CD4-positive, alpha-beta T cell treated with Interferon gamma for 1 hour (primary cell): Measurements from ENCODE around the gene SLC6A13.
A peak's percentile ranks its signal among the peaks of the same experiment; 100 is the strongest.
"Not testable (repeated sequence)": the region's sequence is repeated elsewhere in the genome, so short reads cannot be mapped to it uniquely, and the experiment has no call there.

Experiments
- DNase-seq: peaks from one replicate; pipeline ENCODE4 v3.0.0-alpha.2; 2020

The SLC6A13 gene

DNA sequence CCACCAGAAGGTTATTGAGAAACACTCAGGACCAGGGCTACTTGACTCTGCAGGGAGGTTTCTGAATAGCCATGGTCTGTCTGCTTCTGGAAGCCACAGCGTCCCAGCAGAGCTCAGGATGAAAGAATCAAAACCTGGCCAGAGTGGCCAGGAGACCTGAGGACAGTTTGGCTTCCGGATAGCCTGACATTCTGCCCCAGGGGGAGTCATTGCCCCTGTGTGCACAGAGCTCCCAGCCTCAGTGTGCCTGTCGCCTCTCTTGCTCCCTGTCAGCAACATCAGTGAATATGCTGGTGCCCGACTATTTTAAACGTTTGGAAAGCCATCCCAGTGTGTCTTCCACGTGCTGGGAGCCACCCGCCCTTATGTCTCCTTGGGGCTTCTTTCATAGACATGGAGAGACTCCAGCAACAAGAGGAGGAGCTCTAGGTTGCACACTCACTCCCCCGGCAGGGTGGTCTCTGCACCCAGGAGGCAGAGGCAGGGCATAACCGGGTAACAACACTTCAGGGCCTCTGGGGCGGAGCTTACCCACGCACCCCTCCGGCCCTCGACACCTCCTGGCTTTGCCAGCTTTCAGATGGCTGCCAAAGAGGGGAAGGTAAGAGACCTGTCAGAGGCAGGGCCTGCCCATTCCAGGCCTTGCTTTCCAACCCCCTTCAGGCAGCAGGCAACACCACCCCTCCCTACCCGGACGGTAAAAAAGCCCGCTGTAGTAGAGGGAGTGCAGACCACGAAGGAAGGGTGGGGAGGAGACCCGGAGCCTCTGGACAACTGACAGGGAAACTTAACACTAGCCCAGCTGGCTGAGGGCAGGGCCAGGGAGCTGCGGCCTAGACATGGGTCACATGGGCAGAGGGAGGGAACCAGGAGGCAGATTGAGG is 29.7 kb downstream of the SLC6A13 start:
- no peak for DNase-seq

DNA sequence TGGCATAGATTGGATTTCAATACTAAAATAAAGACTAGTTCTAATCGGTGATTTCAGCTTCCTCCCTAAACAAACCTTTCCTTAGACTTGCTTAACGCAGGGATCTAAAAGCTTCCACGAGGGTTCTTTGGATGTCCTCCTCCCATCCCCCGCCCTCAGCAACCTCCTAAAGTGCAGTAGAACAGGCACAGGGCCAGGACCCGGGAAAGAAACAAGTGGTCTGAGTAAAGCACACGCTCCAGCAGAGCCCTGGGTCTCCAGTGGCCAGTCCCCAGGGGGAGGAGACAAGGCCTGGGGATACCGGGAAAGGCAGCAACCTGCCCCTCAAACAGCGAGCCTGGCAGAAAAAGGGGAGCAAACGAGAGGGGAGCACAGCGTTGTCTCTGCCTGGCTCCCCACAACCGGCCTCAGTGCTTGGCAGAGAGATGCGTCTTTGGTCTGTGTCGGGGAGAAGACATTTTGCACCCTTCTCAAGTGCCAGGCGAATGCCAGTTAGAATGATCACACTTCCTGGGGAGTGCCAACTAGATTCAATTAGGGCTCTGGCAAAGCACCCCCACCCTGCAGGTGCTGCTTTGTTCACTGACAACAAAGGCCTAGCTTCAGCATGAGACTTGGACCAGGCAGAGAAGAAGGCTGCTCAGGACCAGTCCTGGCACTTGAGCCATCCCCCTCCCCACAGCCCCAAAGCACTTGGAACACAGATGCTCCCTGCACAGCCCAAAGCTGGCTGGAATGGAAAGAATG is 31.5 kb downstream of the SLC6A13 start:
- DNase-seq, result no peak

DNA sequence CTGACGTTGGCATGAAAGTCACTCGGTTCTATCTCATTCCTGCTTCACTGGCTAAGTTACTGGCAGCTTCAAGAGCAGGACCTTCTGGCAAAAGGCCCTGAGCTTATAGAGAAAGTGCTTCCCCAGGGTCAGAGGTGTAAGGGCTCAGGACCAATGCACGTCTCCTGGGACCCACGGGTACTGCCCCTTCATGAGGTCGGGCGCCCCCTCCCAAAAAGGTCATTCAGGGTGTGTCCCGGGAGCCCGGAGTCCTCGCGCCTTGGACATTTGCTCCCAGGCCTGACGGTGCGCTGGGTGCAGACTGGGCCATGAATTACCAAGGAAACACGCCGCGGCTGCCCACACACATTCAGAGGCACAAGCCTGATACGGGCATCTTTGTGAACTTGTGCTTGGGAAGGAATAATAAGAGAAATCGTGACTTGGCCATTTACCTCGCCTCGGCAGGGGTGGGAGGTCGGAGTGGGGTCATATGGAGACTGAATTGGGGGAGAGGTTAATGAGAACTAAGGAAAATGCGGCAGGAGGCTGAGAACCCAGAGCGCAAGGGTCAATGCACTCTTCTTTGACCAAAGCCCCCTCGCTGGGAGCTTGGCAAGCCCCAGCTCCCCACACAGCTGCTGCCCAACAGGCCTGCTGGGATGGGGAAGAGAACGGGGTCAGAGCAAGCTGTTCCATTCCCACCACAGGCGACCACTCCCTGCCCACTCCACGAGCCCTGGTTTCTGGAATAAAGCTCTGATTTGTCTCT is 33.0 kb downstream of the SLC6A13 start:
- DNase-seq, result no peak

DNA sequence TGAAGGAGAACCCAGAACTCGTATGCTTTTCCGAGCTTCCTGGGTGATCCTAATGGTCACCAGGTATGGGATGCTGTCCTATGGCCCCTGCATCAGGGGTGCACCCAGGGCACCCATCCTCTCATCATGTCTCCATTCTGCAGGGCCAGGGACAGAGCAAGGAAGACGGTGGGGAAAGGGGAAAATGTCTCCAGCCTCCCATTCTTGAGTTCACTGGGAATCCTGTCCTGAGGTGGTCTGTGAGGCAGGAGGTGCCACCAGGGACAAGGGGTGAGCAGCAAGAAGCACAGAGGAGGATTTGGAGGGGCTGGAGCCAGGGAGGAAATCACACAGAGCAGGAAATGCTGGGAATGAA is 33.8 kb downstream of the SLC6A13 start:
- no peak for DNase-seq

DNA sequence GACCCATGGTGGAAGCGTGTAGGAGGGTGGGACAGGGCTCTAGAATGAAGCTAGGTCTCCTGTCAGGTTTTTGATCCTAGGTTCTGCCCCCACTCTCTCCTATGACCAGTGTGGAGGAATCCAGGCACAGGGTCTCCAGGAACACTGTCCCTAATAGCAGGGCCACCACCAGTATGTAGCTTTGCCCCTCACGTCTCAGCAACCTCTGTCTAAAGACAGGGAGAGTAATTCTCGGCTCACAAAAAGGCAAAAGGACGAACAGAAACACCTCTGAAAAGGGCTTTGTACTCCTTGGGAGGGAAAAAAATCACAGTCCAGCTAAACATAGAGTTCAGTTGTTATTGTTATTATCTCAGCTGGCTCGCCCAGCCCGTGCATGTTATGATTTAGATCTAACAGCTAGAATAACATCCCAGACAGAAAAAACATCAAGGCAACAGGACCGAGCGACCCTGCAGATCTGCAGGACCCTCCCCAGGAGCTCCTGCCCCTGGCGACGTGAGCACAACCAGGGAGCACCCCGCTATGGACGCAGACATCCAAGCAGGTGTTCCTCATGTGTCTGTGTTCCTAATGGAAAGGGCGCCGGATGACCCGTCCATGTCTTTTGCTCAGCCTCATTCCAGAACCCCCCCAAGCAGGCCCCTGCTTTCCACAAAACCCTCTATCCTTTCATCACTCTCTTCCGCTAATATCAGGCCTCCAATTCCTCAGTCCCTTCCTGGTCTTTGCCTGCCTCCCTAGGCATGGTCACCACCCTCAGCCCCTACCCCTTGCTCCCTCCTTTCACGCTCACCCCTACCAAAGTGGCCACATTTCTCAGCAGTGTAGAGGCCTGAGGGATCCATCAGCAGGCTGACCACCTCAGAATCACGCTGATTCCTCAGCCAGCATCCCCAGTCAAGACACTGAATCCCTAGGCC is 34.5 kb downstream of the SLC6A13 start:
- DNase-seq, result no peak

DNA sequence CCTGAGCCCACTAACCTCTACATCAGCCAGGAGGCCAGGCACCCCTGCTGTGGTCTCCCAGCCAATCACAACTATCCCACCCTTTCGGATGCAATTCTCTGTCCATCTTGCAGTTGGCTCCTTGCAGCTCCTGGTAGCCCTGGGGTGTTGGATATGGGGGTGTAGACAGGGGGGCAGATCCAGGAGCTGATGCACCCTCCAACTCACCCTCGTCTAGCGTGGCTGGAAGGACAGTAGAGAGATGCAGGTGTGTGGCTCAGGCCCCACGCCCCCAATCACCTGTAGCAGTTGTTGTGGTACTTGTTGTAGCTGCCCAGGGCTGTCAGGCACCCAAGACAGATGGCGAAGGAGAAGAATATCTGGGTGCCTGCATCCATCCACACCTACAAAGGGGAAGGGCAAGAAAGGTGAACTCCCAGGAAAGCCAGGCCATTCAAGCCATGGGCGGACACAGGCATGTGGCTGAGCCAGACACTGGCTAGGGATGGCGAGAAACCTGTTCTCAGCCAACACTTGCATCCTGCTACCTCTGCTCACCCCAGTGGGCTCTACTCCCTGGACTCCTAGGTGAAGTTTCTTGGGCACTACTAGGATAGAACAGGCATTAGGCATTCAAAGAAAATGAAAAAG is 35.2 kb downstream of the SLC6A13 start:
- DNase-seq, result no peak

DNA sequence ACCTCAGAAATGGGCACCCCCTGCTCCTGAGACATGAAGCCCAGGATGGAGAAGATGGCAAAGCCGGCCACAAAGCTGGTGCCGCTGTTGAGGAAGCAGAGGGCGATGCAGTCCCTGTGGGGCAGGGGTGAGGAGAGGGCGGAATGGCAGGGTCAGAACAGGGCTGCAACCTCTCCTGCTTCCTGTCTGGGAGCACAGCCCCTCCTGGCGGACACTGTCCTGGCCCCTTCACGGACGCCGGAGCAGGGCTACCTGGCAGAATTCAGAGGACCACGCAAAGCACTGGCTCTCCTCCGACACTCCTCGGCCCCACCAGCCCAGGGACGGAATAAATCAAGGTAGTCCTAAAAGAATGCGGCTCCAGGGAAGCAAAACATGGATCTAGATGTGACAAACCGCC is 36.2 kb downstream of the SLC6A13 start:
- no peak for DNase-seq

DNA sequence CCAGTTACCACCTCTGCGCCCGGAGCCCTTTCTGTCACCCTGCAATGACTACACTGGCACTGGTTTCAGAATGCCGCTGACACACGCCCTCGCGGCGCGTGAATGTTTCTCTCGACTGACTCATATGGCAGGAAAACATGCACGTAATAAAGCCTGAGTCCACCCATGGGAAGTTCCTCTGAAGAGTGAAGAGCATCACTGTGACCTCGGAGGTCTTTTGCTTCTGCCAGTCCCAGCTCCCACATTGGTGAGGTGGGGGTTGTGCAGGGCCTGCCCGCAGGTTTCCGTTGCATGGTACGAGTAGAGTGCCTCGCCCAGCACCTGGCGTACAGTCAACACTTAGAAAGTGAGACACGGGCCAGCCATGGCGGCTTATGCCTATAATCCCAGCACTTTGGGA is 37.6 kb downstream of the SLC6A13 start:
- DNase-seq, result no peak

DNA sequence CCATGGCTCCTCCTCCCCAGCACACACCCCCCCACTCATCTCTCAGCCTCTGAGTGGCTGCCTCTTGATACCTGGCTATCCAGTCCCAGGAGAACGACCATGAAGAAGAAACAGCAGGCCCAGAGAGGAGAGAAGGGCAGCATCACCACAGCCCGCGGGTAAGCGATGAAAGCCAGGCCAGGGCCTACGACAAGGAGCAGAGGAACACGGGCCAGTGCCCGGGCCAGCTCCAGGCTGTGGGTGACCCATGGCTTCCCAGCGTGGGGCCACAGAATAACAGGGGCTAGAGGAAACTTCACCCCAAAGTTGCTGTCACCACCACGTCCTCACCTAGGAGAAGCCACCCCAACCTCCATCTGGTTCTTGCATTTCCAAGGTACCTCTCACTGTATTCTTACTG is 38.3 kb downstream of the SLC6A13 start:
- no peak for DNase-seq

DNA sequence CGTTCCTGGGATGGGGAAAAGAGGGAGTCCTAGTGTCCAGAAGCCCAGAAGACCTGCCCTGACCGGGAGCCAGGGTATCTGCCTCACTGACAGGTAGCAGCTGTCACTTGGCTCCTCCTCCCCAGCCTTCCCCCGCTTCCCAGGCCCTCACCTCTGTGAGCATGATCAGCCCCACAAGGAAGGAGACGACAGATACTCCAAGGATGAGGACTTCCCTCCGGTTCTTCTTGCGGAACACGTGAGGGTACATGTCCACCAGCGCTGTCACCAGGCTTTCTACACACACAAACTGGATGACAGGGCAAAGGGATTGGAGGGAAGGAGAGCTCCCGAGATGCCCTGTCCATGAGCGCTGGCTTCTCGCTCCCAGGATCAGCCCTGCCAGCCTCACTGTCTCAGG is 38.8 kb downstream of the SLC6A13 start:
- DNase-seq, result no peak

DNA sequence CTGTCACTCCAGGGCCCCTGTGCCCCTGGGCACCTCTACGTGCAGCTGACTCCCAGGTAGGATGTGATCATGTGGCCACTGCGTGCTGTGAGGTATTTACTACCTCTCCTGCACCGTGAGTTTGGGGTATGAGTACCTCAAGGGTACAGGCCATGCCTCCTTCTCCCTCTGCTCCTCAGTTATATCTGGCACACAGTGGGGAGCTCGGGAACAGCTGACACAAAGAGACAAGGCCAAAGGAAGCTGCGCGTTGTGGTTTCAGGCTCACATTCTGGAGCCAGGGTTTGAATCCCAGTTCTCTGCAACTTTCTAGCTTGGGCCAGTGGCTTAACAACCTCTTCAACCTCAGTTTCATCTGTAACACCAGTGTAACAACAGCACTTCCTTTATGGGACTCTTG is 40.9 kb downstream of the SLC6A13 start:
- no peak for DNase-seq

DNA sequence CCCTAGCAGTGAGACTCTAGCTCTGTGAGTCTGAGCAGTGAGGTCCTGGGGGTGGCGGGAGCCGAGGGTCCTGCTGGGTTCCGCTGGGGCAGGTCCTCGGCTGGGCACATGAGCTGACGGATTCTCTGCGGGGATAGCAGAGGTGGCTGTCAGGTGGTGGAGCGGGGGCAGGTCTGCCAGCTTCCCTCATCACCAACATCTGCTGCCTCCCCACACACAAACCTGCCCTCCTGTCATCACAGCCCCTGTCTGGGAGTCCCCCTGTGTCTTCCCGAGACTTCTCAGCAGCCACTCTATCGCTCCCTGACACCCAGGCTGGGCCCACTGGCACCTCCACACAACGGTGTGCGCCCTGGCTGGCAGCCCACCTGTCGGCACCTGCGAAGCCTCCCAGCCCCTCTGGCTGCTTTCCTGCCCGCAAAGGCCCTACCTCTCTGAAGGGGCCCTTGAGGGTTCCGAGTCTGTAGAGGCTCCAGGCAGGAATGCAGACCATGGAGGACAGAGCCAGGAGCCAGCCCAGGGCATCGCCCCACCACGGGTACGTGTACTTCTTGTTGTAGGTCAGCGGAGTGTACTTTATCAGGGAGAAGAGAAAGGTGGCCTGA is 41.6 kb downstream of the SLC6A13 start:
- no peak for DNase-seq

DNA sequence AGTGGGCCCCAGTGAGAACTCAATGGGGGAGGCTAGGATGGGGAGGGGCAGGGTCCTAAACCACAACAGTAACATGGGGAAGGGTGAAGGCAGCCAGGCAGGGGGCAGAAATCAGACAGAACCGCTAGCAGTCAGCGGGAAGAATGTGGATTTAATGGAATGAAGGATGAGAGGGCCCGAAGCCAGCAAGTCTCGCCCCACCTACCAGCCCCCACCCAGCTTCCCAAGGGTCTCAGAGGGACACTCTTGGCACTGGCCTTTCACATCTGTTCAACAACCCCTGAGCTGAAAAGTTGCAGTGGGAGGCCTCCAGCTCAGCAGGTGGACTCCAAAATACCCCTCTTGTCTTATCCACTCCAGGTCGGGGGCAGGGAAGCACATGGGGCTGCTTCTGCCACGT is 42.1 kb downstream of the SLC6A13 start:
- no peak for DNase-seq

DNA sequence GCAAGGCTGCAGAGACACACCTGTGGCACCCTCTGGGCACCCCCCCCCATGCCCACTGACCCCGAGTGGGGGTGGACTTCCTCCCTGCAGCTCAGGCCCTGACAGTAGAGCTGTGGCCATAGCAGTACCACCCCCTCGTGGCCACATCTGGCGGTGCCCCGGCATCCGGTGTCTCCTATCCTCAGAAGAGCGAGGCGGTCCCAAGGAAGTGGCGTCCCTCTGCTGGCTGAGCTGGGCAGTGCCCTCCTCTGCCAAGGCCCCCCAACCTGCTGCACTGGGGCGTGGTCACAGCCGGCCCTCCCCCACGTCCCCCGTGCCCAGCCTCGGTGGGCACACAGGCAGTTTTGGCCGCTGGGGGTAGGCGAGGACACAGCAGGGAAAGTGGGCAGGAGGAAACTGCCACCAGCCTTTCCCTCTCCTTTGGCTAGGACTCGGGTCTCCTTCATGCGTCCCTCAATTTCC is 42.7 kb downstream of the SLC6A13 start:
- peak; percentile 62 for DNase-seq

DNA sequence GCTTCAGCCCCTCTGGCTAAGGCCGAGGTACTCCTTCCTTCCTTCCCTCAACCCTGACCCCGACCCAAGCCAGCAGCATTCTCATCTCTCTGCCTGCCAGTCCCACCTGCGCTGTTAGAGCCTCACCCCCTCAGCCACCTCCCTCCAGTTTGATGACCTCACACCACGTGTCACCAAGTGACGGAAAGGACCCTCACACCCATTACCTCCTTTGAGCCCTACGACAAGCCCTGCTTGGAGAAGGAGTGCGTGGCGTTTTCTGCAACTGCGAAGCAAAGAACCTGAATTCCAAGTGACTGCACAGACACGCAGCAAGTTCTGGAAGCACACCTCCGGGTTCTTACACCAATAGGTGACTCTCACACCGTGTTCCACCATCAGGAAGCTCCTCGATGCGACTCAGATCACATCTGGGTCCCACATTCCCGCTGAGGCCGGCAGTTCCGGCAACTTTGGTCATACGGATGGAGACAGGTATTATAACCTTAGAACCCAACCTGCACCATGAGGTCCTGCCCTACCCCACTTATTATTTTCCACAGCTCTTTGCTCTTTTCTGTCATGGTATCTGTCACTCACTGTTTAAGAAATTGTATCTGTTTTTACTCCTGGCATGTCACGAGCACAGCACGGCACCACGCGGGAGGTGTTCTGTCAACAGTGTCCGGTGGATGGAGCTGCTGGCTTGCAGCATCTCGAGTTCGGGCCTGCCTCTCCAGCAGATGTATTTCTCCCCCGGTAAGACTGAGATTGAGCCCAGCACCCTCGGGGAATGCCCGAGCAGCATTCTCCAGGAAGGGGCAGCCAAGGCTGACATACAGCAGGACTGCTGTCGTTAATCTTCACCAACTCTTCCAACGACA is 43.7 kb downstream of the SLC6A13 start:
- DNase-seq, result no peak

DNA sequence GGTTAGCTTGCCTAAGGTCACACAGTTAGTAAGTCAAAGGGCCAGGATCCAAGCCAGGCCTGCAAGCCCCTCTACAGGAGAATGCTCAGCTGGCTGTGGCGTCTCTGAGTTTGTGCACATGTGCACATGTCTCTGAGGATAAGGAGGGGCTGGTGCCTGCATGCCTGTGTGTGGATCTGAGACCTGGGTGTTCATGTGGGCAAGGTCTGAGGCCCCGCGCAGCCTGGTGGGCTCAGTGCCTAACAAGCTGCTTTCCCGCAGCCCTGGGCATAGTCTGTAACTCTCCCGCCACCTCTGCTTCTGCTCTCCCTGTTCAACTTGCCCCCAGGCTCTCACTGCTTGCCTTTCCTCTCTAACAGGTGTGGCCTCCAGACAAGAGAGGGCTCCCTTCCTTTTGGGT is 44.4 kb downstream of the SLC6A13 start:
- DNase-seq, result no peak

DNA sequence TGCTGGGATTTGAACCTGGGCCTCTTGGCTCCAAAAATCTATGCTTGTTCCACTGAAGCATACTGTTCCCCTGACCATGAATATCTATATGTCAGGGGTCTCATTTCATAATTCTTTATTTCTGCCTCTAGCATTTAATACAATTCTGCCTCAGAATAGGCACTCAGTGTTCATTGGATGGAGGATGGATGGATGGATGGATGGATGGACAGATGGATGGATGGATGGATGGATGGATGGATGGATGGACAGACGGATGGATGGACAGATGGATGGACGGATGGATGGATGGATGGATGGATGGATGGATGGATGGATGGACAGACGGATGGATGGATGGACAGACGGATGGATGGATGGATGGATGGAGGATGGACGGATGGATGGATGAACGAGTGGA is 45.6 kb downstream of the SLC6A13 start:
- DNase-seq, result not testable (repeated sequence)

DNA sequence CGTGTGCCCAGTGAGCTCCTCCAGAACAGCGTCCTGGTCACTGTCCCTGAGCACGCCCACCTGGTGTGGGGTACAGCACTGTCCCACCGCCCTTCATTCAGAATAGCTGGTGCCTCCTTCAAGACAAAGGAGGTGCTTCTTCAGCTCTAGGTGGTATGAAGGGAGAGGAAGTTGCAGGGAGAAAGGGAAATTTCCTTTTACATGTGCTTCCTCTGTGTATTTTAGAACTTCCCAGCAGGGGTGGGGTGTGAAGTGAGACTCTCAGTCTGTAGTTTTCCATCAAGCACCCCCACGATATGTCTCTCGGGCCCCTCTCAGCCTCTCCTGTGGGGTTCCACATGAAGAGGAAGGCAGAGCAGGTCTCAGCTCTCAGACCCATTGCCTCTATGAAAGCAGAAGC is 47.5 kb downstream of the SLC6A13 start:
- DNase-seq, result no peak

DNA sequence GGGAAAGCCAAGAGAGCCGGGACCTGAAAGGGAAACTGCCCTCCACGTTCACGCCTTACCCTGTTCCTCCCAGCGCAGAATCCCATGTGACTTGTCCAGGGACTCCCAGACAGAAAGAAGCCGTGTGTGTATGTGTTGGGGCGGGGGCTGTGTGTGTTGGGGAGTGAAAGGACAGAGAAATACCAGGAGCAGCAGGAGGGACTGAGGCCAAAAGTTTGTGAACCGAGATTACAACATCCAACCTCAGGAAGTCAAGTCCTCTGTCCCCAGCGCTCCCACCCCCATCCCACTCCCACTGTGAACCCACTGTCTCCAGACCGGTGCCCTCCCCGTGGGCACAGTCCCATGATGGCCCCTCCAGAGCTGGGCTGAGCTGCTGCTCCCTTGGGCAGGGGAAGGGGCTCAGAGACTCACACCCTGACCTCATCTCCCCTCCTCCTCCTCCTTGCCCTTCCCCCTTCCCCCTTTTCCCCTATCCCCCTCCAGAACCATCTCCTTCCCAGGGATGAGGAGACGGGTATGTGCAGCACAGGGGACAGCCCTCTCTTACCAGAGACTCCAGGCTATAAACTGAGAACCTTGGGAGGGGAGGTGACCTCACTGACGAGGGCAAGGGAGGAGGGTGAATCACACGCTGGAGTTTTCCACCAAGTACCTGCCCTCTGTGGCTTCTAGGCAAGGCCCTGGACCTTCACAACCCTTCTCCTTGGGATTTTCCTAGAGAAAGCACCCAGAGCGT is 48.5 kb downstream of the SLC6A13 start, which contains the start of gene SLC6A12:
Gene SLC6A12 (minus strand): TSS at position 155 of the 739 bp plus-strand sequence. CDS start 4,171 bp downstream, outside the sequence.
- no peak for DNase-seq

DNA sequence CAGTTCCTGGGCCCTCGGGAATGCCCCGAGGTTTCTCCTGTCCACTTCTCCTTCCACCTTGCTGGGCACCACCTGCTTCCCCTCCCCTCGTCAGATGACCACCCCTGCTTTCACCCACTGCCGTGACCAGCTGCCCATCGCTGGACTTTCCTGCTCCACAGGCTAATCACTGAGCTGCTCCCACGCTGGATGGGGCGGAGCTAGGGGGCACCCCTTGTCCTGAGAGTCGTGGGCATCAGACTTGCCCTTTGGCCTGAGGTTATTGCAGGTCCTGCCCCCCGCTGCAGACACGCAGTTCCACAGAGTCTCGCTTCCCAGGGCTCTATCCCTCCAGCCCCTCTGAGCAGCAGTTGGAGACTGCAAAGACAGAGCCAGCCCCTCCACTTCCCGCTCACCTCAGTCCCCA is 49.1 kb downstream of the SLC6A13 start:
- DNase-seq, result no peak
